Endodermal cell (in vitro differentiated cells): ENCODE results near the gene MRPS16. TPM values are rescaled to one million over a fixed set of nuclear protein-coding genes. Genes with fewer than 3 reads are reported as not detected.

Experiments
- DNase-seq: peaks from one replicate; pipeline ENCODE4 v3.0.0-alpha.2; 2017
- H3K27ac ChIP-seq: 2 replicates; pipeline ENCODE4 v1.5.1; 2013; ENCODE audit warnings: mild to moderate bottlenecking, low read depth, low read length, moderate library complexity
- H3K27me3 ChIP-seq: 2 replicates; pipeline ENCODE4 v1.6.1; 2013; ENCODE audit warnings: mild to moderate bottlenecking, low read length, moderate library complexity; ENCODE audit not compliant: insufficient read depth, control insufficient read depth, poor library complexity, severe bottlenecking
- H3K36me3 ChIP-seq: 2 replicates; pipeline ENCODE4 v1.7.0; 2013; ENCODE audit warnings: mild to moderate bottlenecking, low read length, moderate library complexity; ENCODE audit not compliant: control insufficient read depth, insufficient read depth
- H3K4me1 ChIP-seq: one replicate; pipeline ENCODE4 v1.7.0; 2013; ENCODE audit warnings: low read length; ENCODE audit not compliant: control insufficient read depth, insufficient read depth
- H3K4me3 ChIP-seq: 2 replicates; pipeline ENCODE4 v1.5.1; 2013; ENCODE audit warnings: mild to moderate bottlenecking, low read length, moderate library complexity
- H3K9ac ChIP-seq: 2 replicates; pipeline ENCODE4 v1.6.1; 2013; ENCODE audit warnings: mild to moderate bottlenecking, low read length, moderate library complexity; ENCODE audit not compliant: poor library complexity, severe bottlenecking; ENCODE audit errors: extremely low read depth
- H3K9me3 ChIP-seq: 2 replicates; pipeline ENCODE4 v1.6.1; 2013; ENCODE audit warnings: mild to moderate bottlenecking, low read length, moderate library complexity; ENCODE audit not compliant: control insufficient read depth
- H3K27ac Mint-ChIP-seq: 2 replicates; pipeline ENCODE4 v1.8.0; 2020; ENCODE audit warnings: mixed read lengths
- H3K27me3 Mint-ChIP-seq: 2 replicates; pipeline ENCODE4 v1.8.0; 2021; ENCODE audit warnings: mild to moderate bottlenecking, mixed read lengths; ENCODE audit not compliant: insufficient read depth
- H3K36me3 Mint-ChIP-seq: 2 replicates; pipeline ENCODE4 v1.8.0; 2020; ENCODE audit warnings: low read depth, mixed read lengths
- H3K4me1 Mint-ChIP-seq: 2 replicates; pipeline ENCODE4 v1.8.0; 2020; ENCODE audit warnings: mixed read lengths
- H3K4me3 Mint-ChIP-seq: 2 replicates; pipeline ENCODE4 v1.8.0; 2020; ENCODE audit warnings: mild to moderate bottlenecking, moderate library complexity, mixed read lengths
- H3K9me3 Mint-ChIP-seq: 2 replicates; pipeline ENCODE4 v1.8.0; 2020; ENCODE audit warnings: mild to moderate bottlenecking, mixed read lengths
- CTCF ChIP-seq: fragments of 200-600 bp; sonication (generic); conservative IDR thresholded peaks from 2 replicates; pipeline ENCODE4 v1.5.0; 2021; ENCODE audit warnings: antibody characterized with exemption, mild to moderate bottlenecking
- WGBS, 2 experiments: methylation state at CpG; one replicate each; pipeline versions ENCODE4 v1.1.5 to v1.1.7; 2013; ENCODE audit warnings: missing lambda C conversion rate in 2 of 2, mixed read lengths in 1 of 2; ENCODE audit not compliant: insufficient coverage in 1 of 2, insufficient read length in 1 of 2; 5-methylcytosine and 5-hydroxymethylcytosine counted together
- long read RNA-seq, 4 experiments: library from polyadenylated mRNA in 2 of 4; library from RNA in 1 of 4; library from capped mRNA in 1 of 4; stranded (forward) in 3 of 4; unstranded in 1 of 4; transcript quantifications; one replicate each; pipeline ENCODE4 v2.0.0, GENCODE V29; 2020 to 2021; ENCODE audit warnings: inconsistent platforms in 1 of 4
- polyA plus RNA-seq, 2 experiments: library from polyadenylated mRNA; stranded (reverse); fragments of 50-300 nt; gene quantifications; one replicate each; pipeline ENCODE4 v1.2.3, GENCODE V29; 2013
- total RNA-seq, 2 donors: library from RNA; stranded (reverse); fragmentation: NEBNext Ultra II Directional in 1 of 2; extraction: Animal tissue kit (Norgen Biotek cat#: 25700) in 1 of 2; gene quantifications; 2 replicates in 1 of 2; 3 replicates in 1 of 2; pipeline ENCODE4 v1.2.1, GENCODE V29; 2021

The MRPS16 gene
- 100 to 1,000 TPM in 1 of 2 donors, 10 to 100 TPM in 1; 100.0 to 104 TPM for total RNA-seq
- polyA plus RNA-seq (2013, experiment 1 of 2) = 96.6 TPM
- polyA plus RNA-seq (2013, experiment 2 of 2) = 99.0 TPM
- long read RNA-seq, experiment 1, transcript MRPS16-202 (3 exons, 2,634 nt) = major isoform, 32 of 50 reads
- long read RNA-seq, experiment 1, partial matches to known transcripts = 2 of 50 reads
- long read RNA-seq, experiment 1, other reads (novel, unspliced or antisense) = 15 of 50 reads
- long read RNA-seq, experiment 2, transcript MRPS16-202 (3 exons, 2,634 nt) = major isoform, 135 of 144 reads
- long read RNA-seq, experiment 2, partial matches to known transcripts = 2 of 144 reads
- long read RNA-seq, experiment 2, other reads (novel, unspliced or antisense) = 6 of 144 reads
- long read RNA-seq, experiment 3, transcript MRPS16-202 (3 exons, 2,634 nt) = major isoform, 154 of 172 reads
- long read RNA-seq, experiment 3, partial matches to known transcripts = 1 of 172 reads
- long read RNA-seq, experiment 3, other reads (novel, unspliced or antisense) = 12 of 172 reads
- long read RNA-seq, experiment 4, transcript MRPS16-201 (3 exons, 866 nt) = major isoform, 12 of 17 reads
- long read RNA-seq, experiment 4, partial matches to known transcripts = 0 of 17 reads
- long read RNA-seq, experiment 4, other reads (novel, unspliced or antisense) = 4 of 17 reads

GRCh38 chr10:73252445-73253224 lies at the start of gene MRPS16:
MRPS16 (minus strand) TSS chr10:73252644; CDS start chr10:73252482, 162 bp downstream.
- Mint-ChIP-seq H3K4me3 (peak within 1 kb of the TSS; percentile 92), H3K27ac (peak within 1 kb of the TSS; percentile 99), H3K36me3 (peaks cover 15% of the 10 kb centered on the region), H3K27me3 (no peaks in the 10 kb centered on the region), H3K9me3 (peaks cover 5% of the 10 kb centered on the region), H3K4me1 (peaks cover 14% of the 10 kb centered on the region)
- Histone ChIP-seq H3K9me3 (peaks cover 7% of the 10 kb centered on the region), H3K27me3 (no peaks in the 10 kb centered on the region), H3K36me3 (peaks cover 25% of the 10 kb centered on the region), H3K9ac (peak within 1 kb of the TSS; percentile 88), H3K4me1 (peaks cover 3% of the 10 kb centered on the region), H3K4me3 (peak within 1 kb of the TSS; percentile 99), H3K27ac (peak within 1 kb of the TSS; percentile 71)
- WGBS, 2 experiments = 0 to 1% methylated on average over 34 to 50 of the region's 51 CpGs
- TF ChIP-seq CTCF = no peak
- peak; percentile 98 for DNase-seq

- no peak overlapping the region for H3K27ac ChIP-seq
- no peak for DNase-seq
- H3K9ac ChIP-seq = no peak overlapping the region
- no peak overlapping the region for H3K27ac Mint-ChIP-seq
- no peak overlapping the region for H3K4me3 ChIP-seq
- H3K27me3 Mint-ChIP-seq = peaks cover 4% of the 10 kb centered on the region
- H3K36me3 Mint-ChIP-seq = no peaks in the 10 kb centered on the region
- peaks cover 8% of the 10 kb centered on the region for H3K4me1 Mint-ChIP-seq
- H3K4me3 Mint-ChIP-seq = no peak overlapping the region
- H3K9me3 Mint-ChIP-seq = no peaks in the 10 kb centered on the region
- no peaks in the 10 kb centered on the region for H3K27me3 ChIP-seq
- H3K4me1 ChIP-seq = no peaks in the 10 kb centered on the region
- no peaks in the 10 kb centered on the region for H3K9me3 ChIP-seq
- WGBS, 2 experiments = 82 to 100% methylated on average over 2 to 3 of the region's 3 CpGs
- no peaks in the 10 kb centered on the region for H3K36me3 ChIP-seq
- no peak for TF ChIP-seq CTCF
These were observed 44.5 kb upstream of the MRPS16 start for GRCh38 chr10:73296946-73297345.

GRCh38 chr10:73293461-73293860 lies 41.0 kb upstream of the MRPS16 start:
- DNase-seq = no peak
- Mint-ChIP-seq H3K4me3 (no peak overlapping the region), H3K27me3 (peaks cover 4% of the 10 kb centered on the region), H3K27ac (no peak overlapping the region), H3K36me3 (no peaks in the 10 kb centered on the region), H3K9me3 (peaks cover 13% of the 10 kb centered on the region), H3K4me1 (peaks cover 8% of the 10 kb centered on the region)
- Histone ChIP-seq H3K27ac (no peak overlapping the region), H3K9me3 (peaks cover 10% of the 10 kb centered on the region), H3K9ac (no peak overlapping the region), H3K4me3 (no peak overlapping the region), H3K4me1 (no peaks in the 10 kb centered on the region), H3K36me3 (no peaks in the 10 kb centered on the region), H3K27me3 (no peaks in the 10 kb centered on the region)
- WGBS, 2 experiments = 85 to 96% methylated on average over 2 to 3 of the region's 3 CpGs
- TF ChIP-seq CTCF = no peak
